GM23248 (cell line): ENCODE data around the gene SLC10A3.

Source experiments
- EZH2 ChIP-seq: fragments of 200-600 bp; sonication (generic); IDR thresholded peaks from 2 replicates; pipeline ENCODE4 v1.6.1; 2018; ENCODE audit warnings: antibody characterized with exemption, mild to moderate bottlenecking; ENCODE audit not compliant: insufficient read depth, poor library complexity, severe bottlenecking
- EZH2phosphoT487 ChIP-seq: fragments of 200-600 bp; sonication (generic); IDR thresholded peaks from 2 replicates; pipeline ENCODE4 v1.6.1; 2018; ENCODE audit warnings: antibody characterized with exemption, moderate library complexity, mild to moderate bottlenecking, low read depth; ENCODE audit not compliant: insufficient read depth

- TF ChIP-seq EZH2 = no peak
- TF ChIP-seq EZH2phosphoT487 = no peak
Measured at GRCh38 chrX:154508384-154508745, 17.9 kb upstream of the SLC10A3 start.
